ENCODE results near the gene VAV1.

VAV1 gene

GRCh38 chr19:6772028-6772865, at the start of gene VAV1:
VAV1 (plus strand) TSS chr19:6772708; CDS start chr19:6772808, 100 bp downstream.
- no peak for DNase-seq

GRCh38 chr19:6723108-6723618, 49.3 kb upstream of the VAV1 start:
- no peak for DNase-seq

- no peak for DNase-seq
Measured at GRCh38 chr19:6723738-6724137, 48.8 kb upstream of the VAV1 start.

- no peak for DNase-seq
Measured at GRCh38 chr19:6724631-6725492, 47.6 kb upstream of the VAV1 start.

GRCh38 chr19:6725513-6726231, 46.8 kb upstream of the VAV1 start:
- no peak for DNase-seq

- DNase-seq = no peak
Measured at GRCh38 chr19:6728346-6728745, 44.2 kb upstream of the VAV1 start.

- DNase-seq = no peak
Measured at GRCh38 chr19:6729573-6730152, 42.8 kb upstream of the VAV1 start.

- DNase-seq = peak; percentile 38
Measured at GRCh38 chr19:6730153-6730804, 42.2 kb upstream of the VAV1 start.

- DNase-seq = no peak
Measured at GRCh38 chr19:6730941-6731670, 41.4 kb upstream of the VAV1 start.

GRCh38 chr19:6731822-6732221, 40.7 kb upstream of the VAV1 start:
- DNase-seq = no peak

GRCh38 chr19:6732803-6733337, 39.6 kb upstream of the VAV1 start:
- DNase-seq = no peak

- DNase-seq = no peak
Measured at GRCh38 chr19:6733338-6734095, 39.0 kb upstream of the VAV1 start.

GRCh38 chr19:6734096-6734696, 38.3 kb upstream of the VAV1 start:
- DNase-seq = no peak

- no peak for DNase-seq
Measured at GRCh38 chr19:6735181-6735911, 37.2 kb upstream of the VAV1 start.

GRCh38 chr19:6736169-6736916, 36.2 kb upstream of the VAV1 start:
- peak; percentile 72 for DNase-seq

- DNase-seq = no peak
Measured at GRCh38 chr19:6736917-6737283, 35.6 kb upstream of the VAV1 start.

GRCh38 chr19:6737284-6737872, 35.1 kb upstream of the VAV1 start, which contains the start of gene GPR108:
GPR108 (minus strand) TSS chr19:6737580; CDS start chr19:6737576, 4 bp downstream.
- DNase-seq = peak; percentile 99

Measured in NCI-H82 (cell line).